Duodenal mucosa (tissue), 2 donors: ENCODE data around the gene NUMB.

Experiments used
- H3K27ac ChIP-seq: one replicate; pipeline ENCODE4 v1.7.0; 2013; ENCODE audit warnings: low read depth, low read length
- H3K27me3 ChIP-seq, 2 donors: one replicate each; pipeline ENCODE4 v1.7.0; 2013; ENCODE audit warnings: low read length in 2 of 2, control low read depth in 1 of 2; ENCODE audit not compliant: insufficient read depth in 2 of 2, control insufficient read depth in 1 of 2
- H3K36me3 ChIP-seq, 2 donors: one replicate each; pipeline ENCODE4 v1.7.0; 2013; ENCODE audit warnings: low read length in 2 of 2, control low read depth in 1 of 2; ENCODE audit not compliant: insufficient read depth in 2 of 2, control insufficient read depth in 1 of 2
- H3K4me1 ChIP-seq, 2 donors: one replicate each; pipeline ENCODE4 v1.7.0; 2013; ENCODE audit warnings: low read length in 2 of 2, control low read depth in 1 of 2; ENCODE audit not compliant: insufficient read depth in 2 of 2, control insufficient read depth in 1 of 2
- H3K4me3 ChIP-seq, 2 donors: one replicate each; pipeline ENCODE4 v1.7.0; 2013; ENCODE audit warnings: low read length in 2 of 2, low read depth in 1 of 2
- H3K9ac ChIP-seq, 2 donors: one replicate each; pipeline ENCODE4 v1.7.0; 2013; ENCODE audit warnings: low read length in 2 of 2, low read depth in 1 of 2
- H3K9me3 ChIP-seq, 2 donors: one replicate each; pipeline ENCODE4 v1.7.0; 2013; ENCODE audit warnings: low read length in 2 of 2, control low read depth in 1 of 2; ENCODE audit not compliant: control insufficient read depth in 1 of 2

Gene NUMB

DNA sequence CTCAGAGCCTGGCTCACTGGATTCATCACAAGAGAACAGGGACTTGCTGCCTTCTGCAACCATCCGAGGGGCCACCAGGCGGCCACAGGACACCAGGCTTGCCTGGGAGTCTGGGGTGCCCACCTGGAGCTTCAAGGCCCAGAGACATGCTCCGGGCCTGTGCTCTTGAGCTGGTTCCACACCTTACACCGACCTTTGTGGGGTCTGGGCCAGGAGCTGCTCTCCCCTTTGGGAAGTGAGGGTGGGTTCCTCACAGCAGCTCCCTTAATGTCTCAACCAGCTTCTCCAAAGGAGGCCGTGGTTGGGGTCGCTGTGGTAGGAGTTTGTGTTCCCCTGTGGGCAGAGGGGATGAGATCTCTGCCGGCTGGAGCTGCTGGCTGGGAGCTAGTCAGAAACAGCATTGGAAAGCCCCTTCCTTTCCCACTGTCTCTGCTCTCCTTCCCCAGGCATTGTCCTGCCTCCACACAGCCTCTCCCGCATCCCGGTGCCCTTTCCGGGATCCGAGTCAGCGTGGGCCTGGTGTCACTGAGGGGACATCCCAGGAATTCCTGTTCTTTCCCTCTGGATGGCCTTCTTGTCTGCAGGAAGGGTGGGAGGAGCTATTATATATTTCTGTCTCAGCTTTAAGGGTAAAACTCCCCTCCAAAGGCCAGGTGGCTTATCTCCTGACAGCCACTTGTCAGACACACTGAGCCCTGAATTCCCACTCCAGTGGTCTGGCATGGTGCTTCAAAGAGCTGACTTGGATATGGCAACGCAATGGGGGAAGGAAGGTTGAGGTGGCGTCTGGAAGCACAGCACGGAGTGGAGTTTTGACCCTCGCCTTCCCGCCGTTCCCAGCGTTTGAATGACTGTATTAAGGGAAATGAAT is 226.1 kb downstream of the NUMB start:
- H3K9ac ChIP-seq, result no peak overlapping the region
- peaks cover 0 to 4% of the 10 kb centered on the region in 2 donors for H3K27me3 ChIP-seq
- no peaks in the 10 kb centered on the region for H3K9me3 ChIP-seq
- H3K27ac ChIP-seq, result no peak overlapping the region
- no peak overlapping the region for H3K4me3 ChIP-seq
- H3K36me3 ChIP-seq, result peaks cover 0 to 15% of the 10 kb centered on the region in 2 donors
- H3K4me1 ChIP-seq, result peaks cover 14 to 18% of the 10 kb centered on the region in 2 donors

DNA sequence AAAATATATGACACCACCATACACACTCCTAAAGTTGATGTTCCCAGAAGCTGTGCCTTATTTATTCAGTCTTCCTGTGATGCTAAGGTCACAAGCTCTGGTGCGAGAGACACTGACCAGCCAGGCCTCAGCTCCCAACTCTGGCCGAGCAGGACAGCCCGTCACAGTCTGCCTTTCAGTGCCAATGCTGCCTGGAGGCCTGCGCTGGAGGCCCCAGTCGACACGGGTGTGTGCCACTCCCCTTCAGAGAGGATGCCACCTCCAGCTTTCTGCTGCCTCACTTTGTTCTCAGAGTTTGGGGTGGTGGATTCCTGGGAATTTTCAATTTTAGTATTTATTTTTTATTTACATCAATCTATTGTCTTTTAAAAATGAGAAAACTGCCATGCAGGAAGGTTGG is 228.3 kb downstream of the NUMB start:
- Histone ChIP-seq H3K4me3 (no peak overlapping the region), H3K27me3 (no peaks in the 10 kb centered on the region), H3K9me3 (no peaks in the 10 kb centered on the region), H3K36me3 (peaks cover 0 to 19% of the 10 kb centered on the region in 2 donors), H3K4me1 (peaks cover 2 to 6% of the 10 kb centered on the region in 2 donors), H3K9ac (no peak overlapping the region), H3K27ac (no peak overlapping the region)

DNA sequence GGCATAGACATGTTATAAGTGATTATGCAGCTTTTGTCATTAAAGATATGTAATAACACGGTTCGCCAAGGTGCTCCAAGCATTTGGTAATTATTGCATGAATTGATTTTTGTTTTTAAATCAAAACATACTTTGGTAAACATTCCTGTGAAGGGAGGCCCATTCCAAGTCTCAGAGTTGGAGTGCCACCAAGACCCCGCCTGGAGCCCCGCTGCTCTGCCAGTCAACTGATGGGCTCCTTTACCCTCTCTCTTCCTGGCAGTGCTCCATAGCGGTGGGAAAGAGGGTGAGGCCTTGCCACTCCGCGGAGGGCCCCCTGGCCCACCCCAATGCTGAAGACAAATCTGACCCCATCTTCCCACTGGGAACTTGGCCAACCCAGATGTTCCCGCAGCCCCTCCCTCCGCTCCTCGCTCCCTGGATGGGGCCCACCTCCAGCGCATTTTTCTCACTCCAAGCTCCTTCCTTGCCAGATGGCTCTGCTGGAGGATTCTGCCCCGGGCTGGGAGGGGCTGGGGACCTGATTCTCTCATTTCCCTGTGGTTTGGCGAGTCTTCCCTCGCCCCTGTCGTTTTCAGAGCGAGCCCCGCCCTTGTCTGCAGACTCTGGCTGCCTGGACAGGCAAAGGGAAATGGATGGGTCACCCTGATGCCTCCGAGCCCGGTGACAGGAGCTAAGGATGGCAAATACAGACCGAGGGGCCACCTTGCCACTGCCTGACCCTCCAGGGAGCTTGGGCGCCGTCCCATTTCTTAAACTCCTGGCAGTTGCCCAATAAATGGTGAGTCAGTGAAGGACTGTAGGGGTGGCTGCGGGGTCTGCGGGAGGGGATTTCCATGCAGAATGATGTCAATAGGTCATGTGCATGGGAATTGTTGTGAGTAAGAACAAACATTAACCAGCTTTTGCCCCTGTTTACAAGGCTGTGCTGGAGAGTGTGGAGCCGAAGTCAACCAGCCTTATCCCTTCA is 230.2 kb downstream of the NUMB start:
- H3K27me3 ChIP-seq, result no peaks in the 10 kb centered on the region
- no peak overlapping the region for H3K27ac ChIP-seq
- no peaks in the 10 kb centered on the region for H3K9me3 ChIP-seq
- peaks cover 1 to 22% of the 10 kb centered on the region in 2 donors for H3K36me3 ChIP-seq
- H3K4me3 ChIP-seq, result no peak overlapping the region
- H3K9ac ChIP-seq, result no peak overlapping the region
- peaks cover 0 to 3% of the 10 kb centered on the region in 2 donors for H3K4me1 ChIP-seq

DNA sequence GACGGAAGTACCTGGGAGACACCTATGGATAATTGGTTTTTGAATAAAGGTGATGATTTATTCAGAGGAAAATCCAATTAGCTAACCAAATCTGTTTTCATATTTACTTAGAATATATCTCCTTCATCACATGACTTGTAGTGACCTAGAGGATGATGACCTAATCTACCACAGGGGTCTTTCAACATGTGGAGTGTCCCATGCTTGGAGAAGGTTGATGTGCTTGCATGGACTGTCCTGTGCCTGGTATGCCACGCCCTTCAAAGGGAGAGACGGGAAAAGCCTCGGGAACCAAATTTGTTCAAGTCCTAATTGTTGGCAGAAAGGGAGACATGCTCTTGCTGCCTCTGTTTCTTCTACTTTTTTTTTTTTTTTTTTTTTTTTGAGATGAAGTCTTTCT is 232.8 kb downstream of the NUMB start:
- H3K4me1 ChIP-seq, result no peaks in the 10 kb centered on the region
- H3K9me3 ChIP-seq, result no peaks in the 10 kb centered on the region
- no peaks in the 10 kb centered on the region for H3K27me3 ChIP-seq
- no peak overlapping the region for H3K27ac ChIP-seq
- no peak overlapping the region for H3K4me3 ChIP-seq
- no peak overlapping the region for H3K9ac ChIP-seq
- H3K36me3 ChIP-seq, result peaks cover 17 to 44% of the 10 kb centered on the region in 2 donors
